ENCODE measurements around the gene LDHAL6A.
"Not testable (repeated sequence)": the region's sequence is repeated elsewhere in the genome, so short reads cannot be mapped to it uniquely, and the experiment has no call there.

LDHAL6A gene

DNA sequence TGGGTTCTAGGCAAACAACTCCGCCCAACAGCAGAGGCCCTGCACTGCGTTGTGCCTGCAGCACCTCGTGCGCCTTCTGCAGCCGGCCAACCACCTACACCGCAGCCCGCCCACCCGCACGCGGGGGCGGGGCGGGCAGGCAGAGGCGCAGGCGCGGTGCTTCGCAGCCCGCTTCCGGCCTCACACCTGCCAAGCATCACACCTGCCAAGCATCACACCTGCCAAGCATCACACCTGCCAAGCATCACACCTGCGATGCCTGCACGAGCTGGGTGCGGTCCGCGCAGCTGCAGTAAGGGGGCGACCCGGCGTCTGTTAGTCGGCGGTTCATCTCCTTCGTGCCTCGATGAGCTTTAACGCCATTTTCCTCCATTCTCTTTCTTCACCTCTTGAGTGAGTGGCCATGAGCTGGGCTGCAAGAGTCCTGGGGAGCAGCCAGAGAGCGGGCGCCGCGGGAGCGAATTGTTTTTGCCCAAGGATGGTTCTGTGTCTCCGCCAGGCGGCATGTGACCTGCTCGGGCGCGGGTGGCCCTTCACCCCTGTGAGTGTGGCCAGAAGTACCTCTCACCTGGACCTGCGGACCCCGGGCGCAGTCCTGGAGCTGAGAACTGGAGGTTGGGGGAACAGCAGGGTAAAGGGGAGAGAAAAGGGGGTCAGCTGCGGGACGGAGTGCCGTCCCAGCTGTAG, at the start of gene LDHAL6A:
TSS of gene LDHAL6A (plus strand) at position 171 of the 687 bp plus-strand sequence. CDS start 825 bp downstream, outside the sequence.
- no peak within 1 kb of the TSS for H3K4me3 ChIP-seq (ENCODE audit: low read depth, low read length)
- H3K4me1 ChIP-seq (ENCODE audit: control insufficient read depth, insufficient read depth, low read length), result no peaks in the 10 kb centered on the region
- no peak within 1 kb of the TSS for H3K27ac ChIP-seq (ENCODE audit: extremely low read depth, low read depth, low read length)
- no peak for TF ChIP-seq ZNF335 (tag by site-specific recombination; conservative IDR thresholded peaks at IDR 0.05)
- no peak for TF ChIP-seq FEZF1 (tag by site-specific recombination; IDR thresholded peaks at IDR 0.05)
- TF ChIP-seq, protein P1, sequence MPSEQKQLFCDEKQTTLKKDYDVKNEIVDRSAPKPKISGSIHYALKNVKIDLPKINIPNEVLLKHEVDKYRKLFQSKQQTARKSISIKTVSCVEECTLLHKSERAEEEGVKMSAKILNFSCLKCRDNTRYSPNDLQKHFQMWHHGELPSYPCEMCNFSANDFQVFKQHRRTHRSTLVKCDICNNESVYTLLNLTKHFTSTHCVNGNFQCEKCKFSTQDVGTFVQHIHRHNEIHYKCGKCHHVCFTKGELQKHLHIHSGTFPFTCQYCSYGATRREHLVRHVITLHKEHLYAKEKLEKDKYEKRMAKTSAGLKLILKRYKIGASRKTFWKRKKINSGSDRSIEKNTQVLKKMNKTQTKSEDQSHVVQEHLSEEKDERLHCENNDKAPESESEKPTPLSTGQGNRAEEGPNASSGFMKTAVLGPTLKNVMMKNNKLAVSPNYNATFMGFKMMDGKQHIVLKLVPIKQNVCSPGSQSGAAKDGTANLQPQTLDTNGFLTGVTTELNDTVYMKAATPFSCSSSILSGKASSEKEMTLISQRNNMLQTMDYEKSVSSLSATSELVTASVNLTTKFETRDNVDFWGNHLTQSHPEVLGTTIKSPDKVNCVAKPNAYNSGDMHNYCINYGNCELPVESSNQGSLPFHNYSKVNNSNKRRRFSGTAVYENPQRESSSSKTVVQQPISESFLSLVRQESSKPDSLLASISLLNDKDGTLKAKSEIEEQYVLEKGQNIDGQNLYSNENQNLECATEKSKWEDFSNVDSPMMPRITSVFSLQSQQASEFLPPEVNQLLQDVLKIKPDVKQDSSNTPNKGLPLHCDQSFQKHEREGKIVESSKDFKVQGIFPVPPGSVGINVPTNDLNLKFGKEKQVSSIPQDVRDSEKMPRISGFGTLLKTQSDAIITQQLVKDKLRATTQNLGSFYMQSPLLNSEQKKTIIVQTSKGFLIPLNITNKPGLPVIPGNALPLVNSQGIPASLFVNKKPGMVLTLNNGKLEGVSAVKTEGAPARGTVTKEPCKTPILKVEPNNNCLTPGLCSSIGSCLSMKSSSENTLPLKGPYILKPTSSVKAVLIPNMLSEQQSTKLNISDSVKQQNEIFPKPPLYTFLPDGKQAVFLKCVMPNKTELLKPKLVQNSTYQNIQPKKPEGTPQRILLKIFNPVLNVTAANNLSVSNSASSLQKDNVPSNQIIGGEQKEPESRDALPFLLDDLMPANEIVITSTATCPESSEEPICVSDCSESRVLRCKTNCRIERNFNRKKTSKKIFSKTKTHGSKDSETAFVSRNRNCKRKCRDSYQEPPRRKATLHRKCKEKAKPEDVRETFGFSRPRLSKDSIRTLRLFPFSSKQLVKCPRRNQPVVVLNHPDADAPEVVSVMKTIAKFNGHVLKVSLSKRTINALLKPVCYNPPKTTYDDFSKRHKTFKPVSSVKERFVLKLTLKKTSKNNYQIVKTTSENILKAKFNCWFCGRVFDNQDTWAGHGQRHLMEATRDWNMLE (tag by site-specific recombination; conservative IDR thresholded peaks at IDR 0.05; ENCODE audit: low read depth), result no peak
- TF ChIP-seq ZSCAN16 (tag by site-specific recombination; IDR thresholded peaks at IDR 0.05), result no peak
- no peak for TF ChIP-seq GLIS1 (tag by site-specific recombination; IDR thresholded peaks at IDR 0.05)
- TF ChIP-seq KLF1 (tag by site-specific recombination; IDR thresholded peaks at IDR 0.05), result no peak
- no peak for TF ChIP-seq ZBTB26 (tag by site-specific recombination; optimal IDR thresholded peaks at IDR 0.05)
- H3K9me3 ChIP-seq (ENCODE audit: control insufficient read depth, insufficient read depth, low read depth, low read length), result no peaks in the 10 kb centered on the region
- ChIA-PET CTCF (interaction anchor here (0.6 kb wide), 1 partner anchor 11 kb away, joined by 5 read pairs; no protein-coding TSS in a partner anchor), POLR2A (no interaction called here)
- H3K36me3 ChIP-seq (ENCODE audit: control insufficient read depth in 2 of 2, insufficient read depth in 1 of 2, low read length in 2 of 2), result no peaks in the 10 kb centered on the region

DNA sequence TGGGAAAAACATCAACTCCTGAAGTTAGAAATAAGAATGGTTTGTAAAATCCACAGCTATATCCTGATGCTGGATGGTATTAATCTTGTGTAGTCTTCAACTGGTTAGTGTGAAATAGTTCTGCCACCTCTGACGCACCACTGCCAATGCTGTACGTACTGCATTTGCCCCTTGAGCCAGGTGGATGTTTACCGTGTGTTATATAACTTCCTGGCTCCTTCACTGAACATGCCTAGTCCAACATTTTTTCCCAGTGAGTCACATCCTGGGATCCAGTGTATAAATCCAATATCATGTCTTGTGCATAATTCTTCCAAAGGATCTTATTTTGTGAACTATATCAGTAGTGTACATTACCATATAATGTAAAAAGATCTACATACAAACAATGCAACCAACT, 48.3 kb upstream of the LDHAL6A start:
- not testable (repeated sequence) for H3K27ac ChIP-seq (ENCODE audit: extremely low read depth, low read depth, low read length); H3K9me3 ChIP-seq (ENCODE audit: control insufficient read depth, insufficient read depth, low read depth, low read length); H3K4me1 ChIP-seq (ENCODE audit: control insufficient read depth, insufficient read depth, low read length); H3K4me3 ChIP-seq (ENCODE audit: low read depth, low read length)
- ChIA-PET POLR2A (interaction anchor here (9.0 kb wide), 1 partner anchor 10 kb away, joined by 93 read pairs; the partner anchor contains the start of gene LDHA), CTCF (interaction anchor here (0.6 kb wide), 2 partner anchors 72 to 164 kb away, joined by 3 read pairs; no protein-coding TSS in a partner anchor)
- H3K36me3 ChIP-seq (ENCODE audit: control insufficient read depth in 2 of 2, insufficient read depth in 1 of 2, low read length in 2 of 2), result peaks cover 48 to 61% of the 10 kb centered on the region in 2 experiments

GRCh38 chr11:18408558-18409291, 46.9 kb upstream of the LDHAL6A start:
- CTCF ChIA-PET, result no interaction called here
- peaks cover 36 to 48% of the 10 kb centered on the region in 2 experiments for H3K36me3 ChIP-seq (ENCODE audit: control insufficient read depth in 2 of 2, insufficient read depth in 1 of 2, low read length in 2 of 2)
- no peak overlapping the region for H3K4me3 ChIP-seq (ENCODE audit: low read depth, low read length)
- H3K27ac ChIP-seq (ENCODE audit: extremely low read depth, low read depth, low read length), result no peak overlapping the region
- POLR2A ChIA-PET, result interaction anchor here (9.0 kb wide), 1 partner anchor 12 kb away, joined by 93 read pairs; the partner anchor contains the start of gene LDHA
- no peaks in the 10 kb centered on the region for H3K4me1 ChIP-seq (ENCODE audit: control insufficient read depth, insufficient read depth, low read length)
- H3K9me3 ChIP-seq (ENCODE audit: control insufficient read depth, insufficient read depth, low read depth, low read length), result no peaks in the 10 kb centered on the region
- TF ChIP-seq PRDM1 (tag by site-specific recombination; IDR thresholded peaks at IDR 0.05) (no peak), ZBTB6 (tag by site-specific recombination; IDR thresholded peaks at IDR 0.05) (no peak), ZNF660 (tag by site-specific recombination; IDR thresholded peaks at IDR 0.05) (no peak), SCRT2 (tag by site-specific recombination; IDR thresholded peaks at IDR 0.05) (no peak), ZNF558 (tag by site-specific recombination; IDR thresholded peaks at IDR 0.05) (no peak), ZNF433 (tag by site-specific recombination; IDR thresholded peaks at IDR 0.05; ENCODE audit: low read depth) (no peak), ZNF24 (tag by site-specific recombination; IDR thresholded peaks at IDR 0.05) (no peak), ZIC2 (tag by site-specific recombination; IDR thresholded peaks at IDR 0.05) (no peak), ZBTB7A (tag by site-specific recombination; IDR thresholded peaks at IDR 0.05; ENCODE audit: low read depth) (no peak), PRDM6 (tag by site-specific recombination; IDR thresholded peaks at IDR 0.05) (no peak)

Measured in HEK293 (cell line).